ENCODE measurements around the gene BPIFB3. TPM values are rescaled to one million over a fixed set of nuclear protein-coding genes. Genes with fewer than 3 reads are reported as not detected.

The BPIFB3 gene
- total RNA-seq, 2 experiments from 2014 or later: not detected

DNA sequence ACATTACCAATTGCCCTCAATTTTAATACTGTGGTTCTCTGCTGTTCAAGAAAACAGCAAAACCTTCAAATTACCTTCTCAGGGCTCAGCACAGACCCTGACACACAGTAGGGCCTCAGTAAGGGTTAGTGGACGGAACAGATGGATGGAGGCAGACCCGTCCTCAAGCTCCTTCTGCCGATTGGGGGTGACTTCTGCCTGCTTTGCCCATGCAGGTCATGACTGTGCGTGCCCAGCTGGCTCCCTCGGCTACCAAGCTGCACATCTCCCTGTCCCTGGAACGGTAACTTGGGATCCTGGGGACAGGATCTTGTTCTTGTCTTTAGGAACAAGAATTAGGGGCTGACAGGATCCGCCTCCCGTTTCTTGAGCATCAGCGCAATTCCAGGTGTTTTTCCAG, 16.0 kb downstream of the BPIFB3 start:
- ATAC-seq (no peak), DNase-seq (no peak)
- Mint-ChIP-seq H3K4me1 (no peaks in the 10 kb centered on the region), H3K27me3 (no peaks in the 10 kb centered on the region), H3K9me3 (ENCODE audit: low read depth) (no peaks in the 10 kb centered on the region), H3K36me3 (no peaks in the 10 kb centered on the region), H3K27ac (no peak overlapping the region), H3K4me3 (no peak overlapping the region)
- CTCF ChIA-PET: no interaction called here

DNA sequence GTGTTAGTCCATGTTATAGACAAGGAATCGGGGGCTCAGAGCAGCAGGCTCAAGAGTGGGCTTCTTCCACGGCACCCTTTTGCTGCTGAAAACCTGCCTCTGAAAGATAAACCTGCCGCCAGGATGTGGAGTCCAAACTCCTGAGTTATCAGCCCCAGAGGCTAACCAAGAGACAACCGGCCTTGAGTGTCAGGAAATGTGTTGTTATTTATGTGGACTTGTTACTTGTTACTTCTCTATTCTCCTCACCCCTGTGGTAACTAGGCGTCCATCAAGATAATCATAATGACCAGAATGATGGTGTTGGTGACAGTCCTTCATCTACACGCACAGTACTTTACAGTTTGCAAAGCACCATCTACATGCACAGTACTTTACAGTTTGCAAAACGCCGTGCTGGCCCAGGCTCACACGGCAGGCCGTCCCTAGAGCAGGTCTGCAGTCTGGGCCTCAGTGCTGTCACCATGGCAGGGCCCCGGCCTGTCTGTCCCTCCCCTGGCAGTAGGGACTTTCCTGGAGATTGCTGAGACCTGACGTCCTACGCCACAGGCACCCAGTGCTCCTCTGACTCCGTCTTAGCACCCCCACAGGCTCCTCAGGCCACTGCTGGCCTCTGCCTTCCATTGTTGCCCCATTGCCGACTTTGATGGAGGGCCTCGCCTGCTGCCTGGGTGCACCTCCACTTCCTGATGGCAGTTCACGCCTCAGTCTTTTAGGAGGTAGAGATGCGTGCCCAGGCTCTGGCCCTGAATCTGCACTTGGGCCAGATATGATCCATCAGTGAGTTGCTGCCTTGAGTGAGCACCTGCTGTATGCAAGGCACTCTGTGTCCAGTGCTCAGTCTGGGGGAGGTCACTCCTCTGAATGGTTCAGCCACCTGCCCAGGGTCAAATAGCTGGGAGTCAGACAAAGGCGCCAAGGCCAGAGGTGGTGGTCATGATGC, 16.7 kb downstream of the BPIFB3 start:
- no peaks in the 10 kb centered on the region for H3K36me3 Mint-ChIP-seq
- DNase-seq: no peak
- H3K27me3 Mint-ChIP-seq: no peaks in the 10 kb centered on the region
- H3K27ac Mint-ChIP-seq: no peak overlapping the region
- no peak overlapping the region for H3K4me3 Mint-ChIP-seq
- no peaks in the 10 kb centered on the region for H3K9me3 Mint-ChIP-seq (ENCODE audit: low read depth)
- CTCF ChIA-PET: no interaction called here
- H3K4me1 Mint-ChIP-seq: no peaks in the 10 kb centered on the region
- ATAC-seq: no peak

DNA sequence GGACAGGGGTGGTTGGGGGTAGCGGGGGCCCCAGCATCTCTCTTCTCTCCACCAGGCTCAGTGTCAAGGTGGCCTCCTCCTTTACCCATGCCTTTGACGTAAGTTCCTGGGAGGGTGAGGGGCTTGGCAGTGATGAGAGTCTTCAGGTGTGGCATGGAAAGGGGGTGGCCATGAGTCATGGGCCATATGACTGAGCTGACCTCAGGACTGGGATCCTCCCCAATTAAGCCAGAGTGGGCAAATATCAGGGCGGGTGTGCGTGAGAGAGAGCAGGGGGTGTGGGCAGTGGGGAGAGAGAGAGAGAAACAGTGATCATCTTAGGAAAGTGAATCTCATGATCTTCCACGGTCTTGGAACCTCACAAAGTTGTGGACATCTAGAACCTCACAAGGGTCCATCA, 17.5 kb downstream of the BPIFB3 start:
- H3K27ac Mint-ChIP-seq: no peak overlapping the region
- H3K36me3 Mint-ChIP-seq: no peaks in the 10 kb centered on the region
- CTCF ChIA-PET: interaction anchor here (0.6 to 1.0 kb wide), 2 partner anchors 228 to 389 kb away, joined by 3 read pairs; no protein-coding TSS in a partner anchor
- no peak for DNase-seq
- no peaks in the 10 kb centered on the region for H3K9me3 Mint-ChIP-seq (ENCODE audit: low read depth)
- ATAC-seq: no peak
- H3K27me3 Mint-ChIP-seq: no peaks in the 10 kb centered on the region
- no peaks in the 10 kb centered on the region for H3K4me1 Mint-ChIP-seq
- no peak overlapping the region for H3K4me3 Mint-ChIP-seq

DNA sequence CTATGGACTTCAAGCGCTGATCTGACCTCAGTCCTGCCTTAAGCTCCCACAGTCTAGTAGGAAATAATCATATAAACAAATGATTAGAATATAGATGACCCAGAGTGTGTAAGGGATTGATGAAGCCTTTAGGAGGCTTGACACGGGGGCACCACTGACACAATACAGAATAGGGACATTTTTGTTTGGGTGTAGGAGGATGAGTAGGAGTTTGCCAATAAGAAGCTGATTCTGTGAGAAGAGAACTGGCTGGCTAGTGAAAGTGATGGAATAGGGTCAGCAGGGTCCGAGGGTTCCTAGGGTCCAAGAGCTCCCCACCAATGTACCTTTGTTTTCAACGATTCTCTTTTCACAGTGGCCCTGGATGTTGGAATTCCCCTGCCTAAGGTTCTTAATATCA, 18.7 kb downstream of the BPIFB3 start:
- no peaks in the 10 kb centered on the region for H3K9me3 Mint-ChIP-seq (ENCODE audit: low read depth)
- no peak for DNase-seq
- H3K36me3 Mint-ChIP-seq: no peaks in the 10 kb centered on the region
- CTCF ChIA-PET: interaction anchor here (1.0 to 1.5 kb wide), 3 partner anchors 17 to 227 kb away, joined by 3 to 5 read pairs (median 3); no protein-coding TSS in a partner anchor
- H3K4me1 Mint-ChIP-seq: no peaks in the 10 kb centered on the region
- no peak overlapping the region for H3K4me3 Mint-ChIP-seq
- H3K27ac Mint-ChIP-seq: no peak overlapping the region
- ATAC-seq: no peak
- no peaks in the 10 kb centered on the region for H3K27me3 Mint-ChIP-seq

DNA sequence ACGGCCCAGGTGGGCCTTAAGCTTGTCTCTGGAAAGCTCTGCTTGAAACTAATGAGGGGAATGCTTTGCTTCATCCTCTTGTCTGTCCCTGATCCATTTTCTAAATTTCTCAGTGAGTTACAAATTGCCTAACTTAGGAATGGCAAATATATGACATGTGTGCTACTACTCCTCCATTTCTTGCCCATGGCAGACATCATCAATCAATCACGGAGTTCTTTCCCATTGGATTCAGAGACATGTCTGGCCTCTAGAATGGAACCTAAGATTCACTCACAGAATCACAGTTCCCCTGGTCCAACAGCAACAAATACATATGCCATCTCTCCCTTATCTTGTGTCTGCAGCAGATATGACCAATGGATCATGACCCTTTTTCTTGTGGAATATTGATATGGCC, 19.1 kb downstream of the BPIFB3 start:
- CTCF ChIA-PET: interaction anchor here (1.2 to 1.5 kb wide), 2 partner anchors 16 to 171 kb away, joined by 3 to 5 read pairs; no protein-coding TSS in a partner anchor

DNA sequence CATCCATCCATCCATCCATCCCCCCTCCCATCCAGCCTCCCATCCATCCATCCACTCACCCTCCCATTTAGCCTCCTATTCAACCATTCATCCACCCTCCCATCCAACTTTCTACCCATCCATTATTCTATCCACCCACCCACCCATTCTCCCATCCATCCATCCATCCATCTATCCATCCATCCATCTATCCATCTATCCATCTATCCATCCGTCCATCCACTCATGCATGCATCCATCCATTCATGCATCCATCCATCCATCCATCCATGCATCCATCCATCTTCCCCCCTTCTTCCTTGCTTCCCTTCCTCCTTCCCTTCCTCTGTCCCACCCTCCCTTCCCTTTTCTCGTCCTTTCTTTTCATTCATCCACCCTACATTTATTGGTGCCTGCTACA, 21.0 kb downstream of the BPIFB3 start:
- Mint-ChIP-seq H3K27ac (no peak overlapping the region), H3K27me3 (no peaks in the 10 kb centered on the region), H3K4me1 (no peaks in the 10 kb centered on the region), H3K4me3 (no peak overlapping the region), H3K9me3 (ENCODE audit: low read depth) (no peaks in the 10 kb centered on the region), H3K36me3 (no peaks in the 10 kb centered on the region)
- CTCF ChIA-PET: interaction anchor here (1.2 to 6.0 kb wide), 4 partner anchors 11 to 297 kb away, joined by 3 to 33 read pairs (median 4); no protein-coding TSS in a partner anchor
- DNase-seq: no peak
- ATAC-seq: no peak

More for the DNA sequence above, 19.1 kb downstream of the BPIFB3 start:
- no peak overlapping the region for H3K27ac Mint-ChIP-seq
- ATAC-seq: no peak
- no peaks in the 10 kb centered on the region for H3K36me3 Mint-ChIP-seq
- no peak overlapping the region for H3K4me3 Mint-ChIP-seq
- no peaks in the 10 kb centered on the region for H3K9me3 Mint-ChIP-seq (ENCODE audit: low read depth)
- no peak for DNase-seq
- no peaks in the 10 kb centered on the region for H3K4me1 Mint-ChIP-seq
- no peaks in the 10 kb centered on the region for H3K27me3 Mint-ChIP-seq

DNA sequence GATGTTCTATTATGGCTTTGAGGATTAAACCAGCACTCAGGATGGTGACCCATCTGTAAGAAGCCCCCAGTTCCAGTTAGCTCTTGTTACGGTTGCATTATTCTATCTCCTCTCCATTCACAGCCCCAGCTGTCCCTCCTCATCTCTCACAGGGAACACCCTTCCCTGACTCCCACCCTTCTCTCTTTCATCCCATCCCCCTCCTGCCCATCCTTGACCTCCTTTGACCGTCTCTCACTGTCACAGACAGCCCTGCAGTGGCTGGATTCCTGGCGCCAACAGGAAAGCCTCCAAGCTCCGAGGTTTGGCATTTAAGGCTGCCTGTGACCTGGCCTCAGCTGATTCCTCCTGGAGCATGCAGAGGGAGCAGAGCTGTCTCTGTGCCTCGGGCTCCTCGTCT, 21.6 kb downstream of the BPIFB3 start:
- no peak overlapping the region for H3K4me3 Mint-ChIP-seq
- CTCF ChIA-PET: interaction anchor here (1.2 to 6.0 kb wide), 4 partner anchors 15 to 174 kb away, joined by 3 to 33 read pairs (median 6); no protein-coding TSS in a partner anchor
- no peaks in the 10 kb centered on the region for H3K27me3 Mint-ChIP-seq
- DNase-seq: no peak
- H3K4me1 Mint-ChIP-seq: no peaks in the 10 kb centered on the region
- H3K9me3 Mint-ChIP-seq (ENCODE audit: low read depth): no peaks in the 10 kb centered on the region
- H3K27ac Mint-ChIP-seq: no peak overlapping the region
- ATAC-seq: no peak
- H3K36me3 Mint-ChIP-seq: no peaks in the 10 kb centered on the region

DNA sequence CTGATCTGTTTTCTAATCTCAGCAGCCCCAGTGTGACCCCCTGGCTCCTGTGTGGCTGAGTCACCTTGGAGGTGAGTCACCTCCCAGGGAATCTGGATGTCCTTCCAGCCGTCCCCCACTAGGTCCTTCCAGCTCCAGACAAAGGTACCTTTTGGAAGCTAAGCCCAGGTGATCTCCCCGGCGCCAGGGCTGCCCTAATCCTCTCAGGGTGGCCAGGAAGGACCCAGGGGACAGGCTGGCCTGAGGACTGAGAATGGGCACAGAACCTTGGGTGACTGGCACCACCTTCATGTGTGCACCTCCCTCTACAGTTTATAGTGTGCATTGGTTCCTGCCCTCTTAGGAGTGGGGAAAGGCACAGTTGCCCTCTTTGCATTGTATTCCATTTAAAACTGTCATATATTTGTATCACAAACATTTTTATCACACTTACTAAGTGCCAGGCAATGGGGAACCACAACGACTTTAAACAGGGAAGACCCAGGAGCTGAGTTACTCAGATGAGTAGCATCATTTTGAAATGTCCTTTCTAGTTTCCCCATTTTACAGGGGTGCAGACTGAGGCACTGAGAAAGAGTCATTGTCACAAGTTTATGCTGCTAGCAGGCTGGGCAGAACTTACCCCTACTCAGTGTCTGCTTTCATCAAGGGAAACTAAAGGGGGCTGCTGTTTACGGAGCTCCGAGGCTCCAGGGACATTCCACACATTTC, 23.1 kb downstream of the BPIFB3 start:
- ATAC-seq (no peak), DNase-seq (no peak)
- Mint-ChIP-seq H3K27me3 (no peaks in the 10 kb centered on the region), H3K4me1 (no peaks in the 10 kb centered on the region), H3K36me3 (no peaks in the 10 kb centered on the region), H3K27ac (no peak overlapping the region), H3K9me3 (ENCODE audit: low read depth) (no peaks in the 10 kb centered on the region), H3K4me3 (no peak overlapping the region)
- CTCF ChIA-PET: interaction anchor here (0.7 to 6.0 kb wide), 8 partner anchors 10 to 287 kb away, joined by 3 to 33 read pairs (median 4); no protein-coding TSS in a partner anchor

DNA sequence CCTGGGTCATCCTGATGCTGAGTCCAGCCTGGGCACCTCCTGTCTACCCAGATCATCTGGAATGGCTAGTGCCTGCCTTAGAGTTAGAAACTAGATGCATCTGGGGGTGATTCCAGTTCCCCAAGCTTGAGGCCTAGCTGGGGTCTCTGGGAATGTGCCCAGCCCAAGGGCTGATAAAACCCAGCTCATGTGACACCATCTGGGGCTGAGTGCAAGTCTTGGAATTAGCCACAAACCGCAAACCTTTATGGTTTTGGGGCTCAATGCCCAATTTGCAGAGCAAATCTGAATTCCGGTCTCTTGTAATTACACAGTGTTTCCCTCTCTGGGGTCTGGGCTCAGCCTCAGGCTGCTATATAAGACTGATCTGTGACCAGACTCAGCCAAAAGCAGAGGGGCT, 25.6 kb downstream of the BPIFB3 start, which contains the start of gene BPIFB4:
Gene BPIFB4 (plus strand): TSS at position 385 of the 400 bp plus-strand sequence. CDS start 1,884 bp downstream, outside the sequence.
- Mint-ChIP-seq H3K27ac (no peak within 1 kb of the TSS), H3K36me3 (no peaks in the 10 kb centered on the region), H3K9me3 (ENCODE audit: low read depth) (no peaks in the 10 kb centered on the region), H3K4me1 (no peaks in the 10 kb centered on the region), H3K27me3 (no peaks in the 10 kb centered on the region), H3K4me3 (no peak within 1 kb of the TSS)
- DNase-seq: no peak
- ATAC-seq: no peak
- CTCF ChIA-PET: interaction anchor here (2.8 to 6.0 kb wide), 2 partner anchors 133 to 178 kb away, joined by 7 to 33 read pairs; no protein-coding TSS in a partner anchor

DNA sequence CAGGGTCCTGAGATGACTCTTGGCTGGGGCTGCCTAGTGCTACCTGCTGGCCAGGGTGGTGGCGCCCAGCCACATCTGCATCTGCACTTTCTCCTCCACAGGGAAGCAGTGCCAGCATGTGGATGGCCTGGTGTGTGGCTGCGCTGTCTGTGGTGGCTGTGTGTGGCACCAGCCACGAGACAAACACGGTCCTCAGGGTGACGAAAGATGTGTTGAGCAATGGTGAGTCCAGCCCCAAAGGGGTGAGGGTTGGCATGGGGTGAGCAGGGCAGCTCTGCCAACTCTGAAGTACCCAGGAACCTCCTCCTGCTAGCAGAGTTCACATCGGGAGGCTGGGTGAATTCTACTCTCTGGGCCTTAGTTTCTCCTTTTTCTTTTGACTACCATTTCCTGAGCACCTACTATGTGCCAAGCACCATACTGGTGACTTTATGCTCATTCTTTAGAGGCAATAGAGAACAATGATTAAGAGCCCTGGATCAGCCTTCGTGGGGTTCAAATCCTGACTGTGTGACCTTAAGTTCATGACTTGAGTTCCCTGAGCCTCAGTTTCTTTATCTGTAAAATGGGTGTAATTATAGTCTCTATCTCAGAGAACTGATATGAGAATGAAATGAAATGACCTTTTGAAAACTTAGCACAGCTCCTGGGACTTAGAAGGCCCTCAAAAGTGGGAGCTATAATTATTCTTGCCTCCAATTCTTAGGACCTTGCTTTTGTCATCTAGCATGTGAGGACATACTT, 27.9 kb downstream of the BPIFB3 start:
- H3K36me3 Mint-ChIP-seq: no peaks in the 10 kb centered on the region
- H3K27ac Mint-ChIP-seq: no peak overlapping the region
- no peaks in the 10 kb centered on the region for H3K4me1 Mint-ChIP-seq
- H3K9me3 Mint-ChIP-seq (ENCODE audit: low read depth): no peaks in the 10 kb centered on the region
- no peak for ATAC-seq
- DNase-seq: no peak
- H3K4me3 Mint-ChIP-seq: no peak overlapping the region
- CTCF ChIA-PET: no interaction called here
- no peaks in the 10 kb centered on the region for H3K27me3 Mint-ChIP-seq

DNA sequence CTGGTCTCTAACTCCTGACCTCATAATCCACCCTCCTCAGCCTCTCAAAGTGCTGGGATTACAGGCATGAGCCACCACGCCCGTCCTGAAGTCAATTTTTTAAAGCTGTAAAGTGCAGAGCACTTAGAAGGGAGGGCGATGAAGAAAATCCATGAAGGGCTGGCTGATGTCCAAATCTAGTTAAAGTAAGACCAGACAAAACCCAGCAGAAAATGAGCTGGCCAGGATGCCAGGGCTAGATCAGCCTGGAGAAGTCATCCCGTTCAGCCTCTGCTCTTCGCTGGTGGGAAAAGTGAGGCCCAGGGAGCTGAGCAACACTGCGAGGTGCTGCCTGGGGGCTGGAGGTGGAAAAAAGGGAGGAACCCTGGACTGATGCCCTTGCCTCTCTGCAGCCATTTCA, 28.8 kb downstream of the BPIFB3 start:
- Mint-ChIP-seq H3K27me3 (no peaks in the 10 kb centered on the region), H3K4me1 (no peaks in the 10 kb centered on the region), H3K4me3 (no peak overlapping the region), H3K36me3 (no peaks in the 10 kb centered on the region), H3K9me3 (ENCODE audit: low read depth) (no peaks in the 10 kb centered on the region), H3K27ac (no peak overlapping the region)
- DNase-seq: no peak
- no peak for ATAC-seq
- CTCF ChIA-PET: no interaction called here

DNA sequence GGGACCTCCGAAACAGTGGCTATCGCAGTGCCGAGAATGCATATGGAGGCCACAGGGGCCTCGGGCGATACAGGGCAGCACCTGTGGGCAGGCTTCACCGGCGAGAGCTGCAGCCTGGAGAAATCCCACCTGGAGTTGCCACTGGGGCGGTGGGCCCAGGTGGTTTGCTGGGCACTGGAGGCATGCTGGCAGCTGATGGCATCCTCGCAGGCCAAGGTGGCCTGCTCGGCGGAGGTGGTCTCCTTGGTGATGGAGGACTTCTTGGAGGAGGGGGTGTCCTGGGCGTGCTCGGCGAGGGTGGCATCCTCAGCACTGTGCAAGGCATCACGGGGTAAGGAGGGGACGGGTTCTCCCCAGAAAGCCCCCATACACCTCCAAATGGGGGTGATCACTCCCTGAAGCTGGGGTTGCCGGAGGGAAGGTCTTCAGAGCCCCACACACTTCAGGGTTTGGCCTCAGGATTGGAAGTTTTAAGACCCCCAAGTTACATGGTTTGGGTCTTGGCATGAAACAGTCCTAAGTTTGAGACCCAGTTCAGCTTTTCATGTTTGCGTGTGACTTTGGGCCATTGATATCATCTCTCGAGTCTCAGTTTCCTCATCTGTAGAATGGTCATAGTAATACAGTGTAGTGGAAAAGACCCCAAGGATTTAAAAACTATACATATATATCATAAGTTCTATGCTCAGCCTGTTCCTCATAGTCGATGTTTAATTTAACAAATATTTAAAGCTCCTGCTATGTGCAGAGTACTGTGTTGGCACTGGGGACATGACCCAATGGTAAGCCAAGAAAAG, 30.0 kb downstream of the BPIFB3 start:
- no peak for DNase-seq
- ATAC-seq: no peak
- Mint-ChIP-seq H3K27me3 (no peaks in the 10 kb centered on the region), H3K4me3 (no peak overlapping the region), H3K9me3 (ENCODE audit: low read depth) (no peaks in the 10 kb centered on the region), H3K27ac (no peak overlapping the region), H3K4me1 (no peaks in the 10 kb centered on the region), H3K36me3 (no peaks in the 10 kb centered on the region)
- CTCF ChIA-PET: interaction anchor here (1.1 kb wide), 1 partner anchor 12 kb away, joined by 3 read pairs; no protein-coding TSS in a partner anchor

All from activated CD8-positive, alpha-beta memory T cell treated with anti-CD3 and anti-CD28 coated beads, Interleukin-2, amount 10 ng/mL, durations not matched to agents 7 days and 5 days (primary cell).